GM18526 (cell line): ENCODE data around the gene SLC6A11.

ENCODE experiments used
- POLR2A ChIP-seq: IDR thresholded peaks from 3 replicates; pipeline ENCODE4 v1.6.1; 2011; ENCODE audit not compliant: insufficient read length; ENCODE audit errors: extremely low read depth

The SLC6A11 gene

GRCh38 chr3:10937141-10937825, 121.3 kb downstream of the SLC6A11 start:
- TF ChIP-seq POLR2A: no peak

- TF ChIP-seq POLR2A: no peak
Observed at GRCh38 chr3:10939556-10939955, 123.5 kb downstream of the SLC6A11 start.

GRCh38 chr3:10940106-10940505, 124.1 kb downstream of the SLC6A11 start:
- TF ChIP-seq POLR2A: no peak

- TF ChIP-seq POLR2A: no peak
Observed at GRCh38 chr3:10941972-10942371, 125.9 kb downstream of the SLC6A11 start.

GRCh38 chr3:10942690-10943205, 126.7 kb downstream of the SLC6A11 start:
- no peak for TF ChIP-seq POLR2A

- TF ChIP-seq POLR2A: no peak
Observed at GRCh38 chr3:10944866-10945265, 128.8 kb downstream of the SLC6A11 start.

DNA sequence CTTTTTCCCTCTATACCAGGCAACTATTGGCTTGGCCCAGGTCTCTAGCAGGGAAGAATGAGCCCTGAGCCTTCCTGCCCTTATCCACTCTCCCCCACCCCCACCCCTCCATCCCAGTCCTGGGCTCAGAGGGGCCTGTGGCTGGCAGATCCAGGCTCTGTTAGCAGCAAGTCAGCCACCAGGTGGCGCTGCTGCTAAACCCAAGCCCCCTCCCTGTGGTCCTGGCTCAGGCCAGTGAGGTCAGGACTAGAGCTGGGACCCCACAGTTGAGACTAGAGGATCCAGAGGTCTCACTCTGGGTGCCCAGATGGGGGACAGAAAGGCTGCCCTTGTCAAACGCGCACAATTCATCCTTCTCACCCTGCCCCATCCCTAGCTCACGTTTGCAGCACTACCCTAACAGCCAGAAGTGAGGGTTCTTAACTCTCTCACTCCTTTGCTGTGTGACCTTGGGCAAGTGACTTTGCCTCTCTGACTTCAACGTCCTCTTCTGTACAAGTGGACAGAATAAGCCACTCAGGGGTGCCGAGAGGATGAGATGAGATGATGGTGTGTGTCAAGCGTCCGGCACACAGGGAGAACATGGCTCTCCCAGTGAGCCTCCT, 129.8 kb downstream of the SLC6A11 start:
- TF ChIP-seq POLR2A: no peak

- no peak for TF ChIP-seq POLR2A
Observed at GRCh38 chr3:10946526-10946925, 130.5 kb downstream of the SLC6A11 start.

DNA sequence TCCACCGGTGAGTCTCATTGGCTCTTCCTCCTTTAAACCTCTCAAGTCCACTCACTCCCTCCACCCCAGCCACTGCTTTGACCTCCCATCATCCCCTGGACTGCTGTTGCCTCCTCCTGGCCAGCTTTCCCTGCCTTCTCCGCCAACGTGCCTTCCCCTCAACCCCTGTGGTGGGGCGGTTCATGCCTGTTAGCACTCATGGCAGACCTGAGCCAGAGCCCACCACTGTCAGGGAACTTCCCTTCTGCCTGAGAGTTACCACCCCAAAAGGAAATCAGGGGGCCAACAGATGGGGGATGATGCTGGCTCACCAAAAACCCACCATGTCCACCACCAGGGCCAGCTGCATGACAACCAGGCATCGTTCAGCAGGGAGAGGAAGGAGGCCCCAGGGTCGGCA, 132.3 kb downstream of the SLC6A11 start:
- no peak for TF ChIP-seq POLR2A

DNA sequence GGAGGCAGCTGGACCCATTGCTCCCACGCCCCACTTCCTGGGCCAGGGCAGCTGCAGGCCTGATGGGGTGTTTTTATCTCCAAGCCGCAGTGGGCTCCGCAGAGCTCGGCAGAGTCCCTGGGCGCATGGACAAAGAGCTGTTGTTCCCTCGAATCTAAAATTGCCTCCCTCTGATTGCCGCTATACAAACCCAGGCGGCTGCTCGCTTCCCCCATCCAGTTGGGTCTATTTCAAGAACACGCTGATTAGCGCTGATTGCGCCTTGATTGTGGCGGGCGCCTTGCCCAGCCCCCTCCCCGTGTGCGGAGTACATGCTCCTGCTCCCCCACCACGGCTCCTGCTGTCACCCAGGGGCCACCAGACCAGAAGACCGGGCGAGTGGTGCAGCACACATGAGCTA, 133.2 kb downstream of the SLC6A11 start:
- TF ChIP-seq POLR2A: no peak

DNA sequence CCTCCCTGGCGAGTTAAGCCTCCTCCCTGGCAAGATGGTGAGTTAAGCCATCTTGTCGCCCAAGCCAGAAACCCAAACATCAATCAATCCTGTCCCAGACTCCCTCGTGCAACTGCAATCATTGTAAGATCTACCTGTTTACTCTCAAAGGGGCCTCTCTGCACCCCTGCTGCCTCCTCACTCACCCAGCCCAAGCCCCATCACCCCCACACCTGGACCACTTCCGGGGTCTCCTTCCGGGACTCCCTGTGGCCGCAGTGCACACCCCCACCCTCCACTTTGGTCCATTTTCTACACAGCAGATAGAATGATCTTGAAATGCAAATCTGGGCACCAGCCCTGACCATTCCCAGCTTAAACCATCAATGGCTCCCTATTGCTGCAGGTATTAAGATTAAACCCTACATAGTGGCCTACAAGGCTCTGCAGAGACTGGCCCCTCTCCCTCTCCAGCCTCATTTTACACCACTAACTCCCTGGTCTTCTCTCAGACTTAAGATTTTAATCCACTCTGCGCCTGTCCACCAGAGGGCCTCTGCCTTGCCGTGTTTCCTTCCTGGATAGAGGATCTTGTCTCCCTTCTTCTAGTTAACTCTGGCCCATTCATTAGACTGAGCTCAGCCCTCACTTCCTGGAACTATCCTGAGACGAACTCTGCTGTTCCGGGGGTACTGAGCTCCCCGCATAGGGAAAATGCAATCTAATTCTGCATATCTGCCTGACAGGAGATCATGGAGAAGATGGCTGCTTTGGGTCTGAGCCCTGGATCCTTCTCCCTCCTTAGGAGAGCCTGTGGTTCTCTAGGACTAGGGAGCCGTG, 134.7 kb downstream of the SLC6A11 start:
- no peak for TF ChIP-seq POLR2A

- TF ChIP-seq POLR2A: no peak
Observed at GRCh38 chr3:10951295-10951926, 135.4 kb downstream of the SLC6A11 start.

- no peak for TF ChIP-seq POLR2A
Observed at GRCh38 chr3:10952525-10952924, 136.5 kb downstream of the SLC6A11 start.

DNA sequence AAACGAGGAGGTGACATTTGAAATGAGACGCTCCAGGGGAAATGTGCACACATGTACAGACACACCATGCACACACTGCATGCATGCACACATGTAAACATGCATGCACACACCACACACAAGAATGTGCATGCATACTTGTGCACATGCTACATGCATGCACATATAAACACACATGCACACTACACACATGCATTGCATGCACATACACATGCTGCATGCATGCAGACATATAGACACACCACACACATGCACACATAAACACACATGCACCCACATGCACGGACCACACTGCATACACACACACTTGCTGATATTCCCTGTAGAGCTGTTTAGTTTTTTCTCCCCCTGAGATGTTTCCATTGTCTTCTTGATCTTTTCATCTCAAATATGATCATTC, 138.7 kb downstream of the SLC6A11 start:
- no peak for TF ChIP-seq POLR2A

DNA sequence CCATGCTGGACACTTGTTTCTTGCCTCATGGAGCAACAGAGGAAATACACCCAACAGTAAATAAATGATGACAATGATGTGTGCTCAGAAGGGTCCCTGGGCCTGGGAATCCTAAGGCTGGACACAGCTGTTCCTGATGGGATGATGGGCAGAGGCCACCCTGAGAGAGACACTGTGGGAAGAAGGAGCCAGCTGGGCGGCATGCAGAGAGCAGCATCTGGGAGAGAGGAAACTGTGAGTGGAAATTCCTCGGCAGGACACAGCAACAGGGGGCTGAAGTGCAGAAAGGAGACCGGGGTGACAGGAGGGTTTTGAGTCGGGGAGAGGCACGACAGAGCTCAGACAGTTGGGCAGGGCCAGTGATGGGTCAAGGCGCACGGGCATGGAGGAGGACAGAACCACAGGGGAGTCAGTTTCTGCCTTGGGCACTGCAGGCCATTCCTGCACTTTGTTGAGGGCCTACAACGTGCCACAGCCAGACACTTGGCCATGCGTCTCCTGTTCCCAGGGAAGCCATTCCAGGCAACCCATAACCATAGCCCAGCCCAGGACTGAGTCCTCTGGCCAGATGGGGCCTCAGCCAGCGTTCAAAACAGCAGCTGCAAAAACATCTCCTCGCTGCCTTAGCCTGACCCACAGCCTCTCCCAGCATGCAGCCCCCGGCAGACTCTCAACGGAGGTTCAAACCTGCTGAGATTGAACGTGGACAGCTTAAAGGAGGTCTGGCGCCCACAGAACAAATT, 139.9 kb downstream of the SLC6A11 start:
- no peak for TF ChIP-seq POLR2A
